H9 (cell line): ENCODE results near the gene BCAS3. TPM values are rescaled to one million over a fixed set of nuclear protein-coding genes. Genes with fewer than 3 reads are reported as not detected.
A peak's percentile ranks its signal among the peaks of the same experiment; 100 is the strongest.

ENCODE experiments used
- DNase-seq: peaks from one replicate; pipeline ENCODE4 v3.0.0-alpha.2; 2017
- H2AFZ ChIP-seq: one replicate; pipeline ENCODE4 v1.6.1; 2013; ENCODE audit warnings: mild to moderate bottlenecking, low read length, control low read depth, moderate library complexity
- H2AK5ac ChIP-seq: 2 replicates; pipeline ENCODE4 v1.6.1; 2013; ENCODE audit warnings: low read length, control low read depth, mixed read lengths; ENCODE audit not compliant: insufficient read length
- H2BK120ac ChIP-seq: one replicate; pipeline ENCODE4 v1.6.1; 2013; ENCODE audit warnings: low read depth, mild to moderate bottlenecking, low read length, control low read depth, inconsistent platforms; ENCODE audit not compliant: poor library complexity, severe bottlenecking
- H2BK12ac ChIP-seq: 2 replicates; pipeline ENCODE4 v1.6.1; 2013; ENCODE audit warnings: low read length, control low read depth, mixed read lengths, low read depth; ENCODE audit not compliant: insufficient read length
- H2BK15ac ChIP-seq: 2 replicates; pipeline ENCODE4 v1.6.1; 2013; ENCODE audit warnings: low read depth, low read length, control low read depth
- H2BK20ac ChIP-seq: one replicate; pipeline ENCODE4 v1.6.1; 2013; ENCODE audit warnings: low read depth, mild to moderate bottlenecking, low read length, control low read depth, inconsistent platforms; ENCODE audit not compliant: poor library complexity, severe bottlenecking
- H2BK5ac ChIP-seq: 2 replicates; pipeline ENCODE4 v1.6.1; 2013; ENCODE audit warnings: low read length, control low read depth, mixed read lengths; ENCODE audit not compliant: insufficient read length
- H3K14ac ChIP-seq: 2 replicates; pipeline ENCODE4 v1.6.1; 2013; ENCODE audit warnings: low read length, control low read depth; ENCODE audit not compliant: insufficient read depth
- H3K18ac ChIP-seq: 2 replicates; pipeline ENCODE4 v1.6.1; 2013; ENCODE audit warnings: low read depth, mild to moderate bottlenecking, mixed read lengths, low read length, control low read depth; ENCODE audit not compliant: insufficient read length
- H3K23ac ChIP-seq: 2 replicates; pipeline ENCODE4 v1.6.1; 2013; ENCODE audit warnings: low read length, control low read depth, mixed read lengths, low read depth; ENCODE audit not compliant: insufficient read length
- H3K23me2 ChIP-seq: 2 replicates; pipeline ENCODE4 v1.6.1; 2013; ENCODE audit warnings: low read depth, mild to moderate bottlenecking, mixed read lengths, low read length, control low read depth; ENCODE audit not compliant: insufficient read length, poor library complexity, severe bottlenecking
- H3K27ac ChIP-seq: 2 replicates; pipeline ENCODE4 v1.5.1; 2013; ENCODE audit warnings: low read length, control low read depth, mixed read lengths, low read depth; ENCODE audit not compliant: insufficient read length
- H3K27me3 ChIP-seq: 2 replicates; pipeline ENCODE4 v1.6.1; 2013; ENCODE audit warnings: low read length, control low read depth, inconsistent platforms; ENCODE audit not compliant: insufficient read depth
- H3K4ac ChIP-seq: 2 replicates; pipeline ENCODE4 v1.6.1; 2013; ENCODE audit warnings: low read depth, mild to moderate bottlenecking, control low read depth, inconsistent platforms, low read length, moderate library complexity
- H3K4me1 ChIP-seq: 2 replicates; pipeline ENCODE4 v1.6.1; 2013; ENCODE audit warnings: low read length, control low read depth, inconsistent platforms; ENCODE audit not compliant: insufficient read depth
- H3K4me2 ChIP-seq: 2 replicates; pipeline ENCODE4 v1.6.1; 2013; ENCODE audit warnings: low read length, control low read depth, mixed read lengths; ENCODE audit not compliant: insufficient read length, insufficient read depth
- H3K56ac ChIP-seq: 2 replicates; pipeline ENCODE4 v1.6.1; 2013; ENCODE audit warnings: low read depth, mild to moderate bottlenecking, mixed read lengths, low read length, control low read depth; ENCODE audit not compliant: insufficient read length
- H3K79me1 ChIP-seq: 2 replicates; pipeline ENCODE4 v1.6.1; 2013; ENCODE audit warnings: low read depth, mild to moderate bottlenecking, moderate library complexity, low read length, control low read depth, inconsistent platforms; ENCODE audit not compliant: insufficient read depth, poor library complexity, severe bottlenecking
- H3K79me2 ChIP-seq: 2 replicates; pipeline ENCODE4 v1.6.1; 2013; ENCODE audit warnings: low read length, control low read depth, inconsistent platforms; ENCODE audit not compliant: insufficient read depth
- H3K9ac ChIP-seq: 2 replicates; pipeline ENCODE4 v1.6.1; 2013; ENCODE audit warnings: low read length, control low read depth, mixed read lengths; ENCODE audit not compliant: insufficient read length; ENCODE audit errors: extremely low read depth
- H3K9me3 ChIP-seq: one replicate; pipeline ENCODE4 v1.6.1; 2013; ENCODE audit warnings: low read depth, low read length, inconsistent platforms; ENCODE audit not compliant: control insufficient read depth
- H3T11ph ChIP-seq: one replicate; pipeline ENCODE4 v1.6.1; 2013; ENCODE audit warnings: mild to moderate bottlenecking, low read length, control low read depth, inconsistent platforms
- H4K20me1 ChIP-seq: one replicate; pipeline ENCODE4 v1.6.1; 2013; ENCODE audit not compliant: control insufficient read depth, insufficient read length, insufficient read depth
- H4K5ac ChIP-seq: 2 replicates; pipeline ENCODE4 v1.6.1; 2013; ENCODE audit warnings: low read depth, mild to moderate bottlenecking, mixed read lengths, low read length, control low read depth; ENCODE audit not compliant: insufficient read length
- H4K8ac ChIP-seq: replicated peaks from 2 replicates; pipeline ENCODE4 v1.6.1; 2013; ENCODE audit warnings: low read length, control low read depth, mixed read lengths, low read depth; ENCODE audit not compliant: insufficient read length
- H4K91ac ChIP-seq: 2 replicates; pipeline ENCODE4 v1.6.1; 2013; ENCODE audit warnings: low read depth, mild to moderate bottlenecking, moderate library complexity, mixed read lengths, low read length, control low read depth; ENCODE audit not compliant: insufficient read length
- H3K27ac Mint-ChIP-seq, 3 experiments: 2 replicates in 2 of 3; 3 replicates in 1 of 3; pipeline ENCODE4 v1.8.0; 2020 to 2021; ENCODE audit warnings: mixed read lengths in 3 of 3, mild to moderate bottlenecking in 1 of 3, moderate library complexity in 1 of 3
- H3K27me3 Mint-ChIP-seq: 2 replicates; pipeline ENCODE4 v1.8.0; 2021; ENCODE audit warnings: low read depth, mild to moderate bottlenecking, moderate library complexity, mixed read lengths
- H3K36me3 Mint-ChIP-seq, 3 experiments: 2 replicates in 2 of 3; 3 replicates in 1 of 3; pipeline ENCODE4 v1.8.0; 2020 to 2021; ENCODE audit warnings: low read depth in 3 of 3, mixed read lengths in 3 of 3; ENCODE audit not compliant: insufficient read depth in 1 of 3
- H3K4me1 Mint-ChIP-seq, 2 experiments: 2 replicates each; pipeline ENCODE4 v1.8.0; 2020; ENCODE audit warnings: mixed read lengths in 2 of 2
- H3K4me3 Mint-ChIP-seq, 2 experiments: 2 replicates in 1 of 2; 3 replicates in 1 of 2; pipeline ENCODE4 v1.8.0; 2020 to 2021; ENCODE audit warnings: mild to moderate bottlenecking in 2 of 2, mixed read lengths in 2 of 2, moderate library complexity in 1 of 2
- H3K9me3 Mint-ChIP-seq, 2 experiments: 2 replicates in 1 of 2; 3 replicates in 1 of 2; pipeline ENCODE4 v1.8.0; 2020; ENCODE audit warnings: mild to moderate bottlenecking in 2 of 2, mixed read lengths in 2 of 2, moderate library complexity in 1 of 2
- CTCF ChIP-seq: fragments of 200-600 bp; sonication (generic); conservative IDR thresholded peaks from 3 replicates; pipeline ENCODE4 v1.8.0; 2021; ENCODE audit warnings: antibody characterized with exemption, mild to moderate bottlenecking
- WGBS: extraction: QIAGEN DNeasy Blood & Tissue Kit; methylation state at CpG from one replicate; pipeline ENCODE4 v1.1.7; 2013; ENCODE audit warnings: missing lambda C conversion rate, low lambda C conversion rate, mixed read lengths; ENCODE audit not compliant: insufficient read length; ENCODE audit errors: extremely low coverage; 5-methylcytosine and 5-hydroxymethylcytosine counted together
- total RNA-seq: library from RNA; stranded (reverse); gene quantifications from 2 replicates; pipeline ENCODE4 v1.2.1, GENCODE V29; 2021

BCAS3 gene
- total RNA-seq, 1 experiment from 2014 or later: 22.4 TPM

DNA sequence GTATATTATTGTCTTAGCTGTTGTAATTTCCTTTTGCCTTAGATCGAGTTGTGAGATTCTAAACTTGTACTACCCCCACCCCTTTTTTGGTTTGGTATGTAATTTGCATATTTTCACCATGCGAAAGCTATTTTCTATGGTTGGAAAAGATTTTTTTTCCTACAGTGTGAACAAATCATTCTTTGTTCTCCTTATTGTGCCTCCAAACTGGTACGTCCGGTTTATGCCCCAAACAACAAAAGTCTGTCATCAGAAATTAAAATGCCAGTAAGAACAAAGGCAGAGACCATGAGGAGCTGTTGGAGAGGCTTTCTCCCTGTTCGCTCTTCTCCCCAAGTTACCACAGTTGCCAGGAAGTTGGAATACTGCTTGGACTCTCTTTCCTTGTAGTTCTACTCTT is 66.1 kb downstream of the BCAS3 start:
- H2AK5ac ChIP-seq: no peak overlapping the region
- no peak overlapping the region for H2BK20ac ChIP-seq
- H3K9me3 ChIP-seq: no peaks in the 10 kb centered on the region
- TF ChIP-seq CTCF: no peak
- H3K18ac ChIP-seq: no peak overlapping the region
- H3K9ac ChIP-seq: no peak overlapping the region
- H3K9me3 Mint-ChIP-seq: peaks cover 0 to 3% of the 10 kb centered on the region in 2 experiments; a peak in 2 of 5 replicates
- H2BK12ac ChIP-seq: no peak overlapping the region
- H3K23me2 ChIP-seq: no peaks in the 10 kb centered on the region
- H3K4me1 Mint-ChIP-seq: peaks cover 29 to 30% of the 10 kb centered on the region in 2 experiments
- no peak overlapping the region for H3K4ac ChIP-seq
- H2BK120ac ChIP-seq: no peak overlapping the region
- no peak overlapping the region for H4K91ac ChIP-seq
- H3K36me3 Mint-ChIP-seq: 0 out of 7 replicates have a peak, but pooled peaks cover 0 to 6% (median 0%) of the 10 kb centered on the region in 3 experiments
- H3K27me3 Mint-ChIP-seq: no peaks in the 10 kb centered on the region
- no peak overlapping the region for H3T11ph ChIP-seq
- H3K4me3 Mint-ChIP-seq: peak overlapping the region; percentile 35 to 39; a peak in 4 of 5 replicates
- peak overlapping the region; percentile 59 to 95 (median 60); a peak in 6 of 7 replicates for H3K27ac Mint-ChIP-seq
- H3K4me1 ChIP-seq: peaks cover 2% of the 10 kb centered on the region; the same call in 1 of the 2 replicates
- no peaks in the 10 kb centered on the region for H4K20me1 ChIP-seq
- no peak overlapping the region for H4K8ac ChIP-seq
- no peak overlapping the region for H3K23ac ChIP-seq
- no peak for DNase-seq
- no peaks in the 10 kb centered on the region for H3K79me2 ChIP-seq
- no peak overlapping the region; the same call in 1 of the 2 replicates for H3K14ac ChIP-seq
- peak overlapping the region; percentile 17 for H3K4me2 ChIP-seq
- no peaks in the 10 kb centered on the region for H3K79me1 ChIP-seq
- WGBS: no CpG with 5 or more reads among the region's 5 CpGs
- H3K27ac ChIP-seq: peak overlapping the region; percentile 33
- no peak overlapping the region for H2BK15ac ChIP-seq
- peak overlapping the region; percentile 1 for H2AFZ ChIP-seq
- H3K27me3 ChIP-seq: no peaks in the 10 kb centered on the region
- no peak overlapping the region for H4K5ac ChIP-seq
- no peak overlapping the region for H2BK5ac ChIP-seq
- no peak overlapping the region for H3K56ac ChIP-seq
